Raji (cell line): Measurements from ENCODE around the gene ZBTB40.

Experiments used
- POLR2A ChIP-seq: IDR thresholded peaks from 2 replicates; pipeline ENCODE4 v1.6.1; 2011; ENCODE audit warnings: low read depth, low read length, control low read depth; ENCODE audit not compliant: insufficient read depth

Gene ZBTB40

GRCh38 chr1:22567197-22567596 is 115.5 kb downstream of the ZBTB40 start:
- TF ChIP-seq POLR2A: no peak

- TF ChIP-seq POLR2A: no peak
These were observed 116.3 kb downstream of the ZBTB40 start for GRCh38 chr1:22567994-22568393.

GRCh38 chr1:22569269-22569668 is 117.6 kb downstream of the ZBTB40 start:
- TF ChIP-seq POLR2A: no peak

- no peak for TF ChIP-seq POLR2A
These were observed 118.7 kb downstream of the ZBTB40 start for GRCh38 chr1:22570140-22570909.

GRCh38 chr1:22572818-22573217 is 121.2 kb downstream of the ZBTB40 start:
- no peak for TF ChIP-seq POLR2A

GRCh38 chr1:22573237-22573636 is 121.6 kb downstream of the ZBTB40 start:
- TF ChIP-seq POLR2A: no peak

- TF ChIP-seq POLR2A: no peak
These were observed 124.0 kb downstream of the ZBTB40 start for GRCh38 chr1:22575532-22576149.

- TF ChIP-seq POLR2A: no peak
These were observed 124.5 kb downstream of the ZBTB40 start for GRCh38 chr1:22576150-22576544.

GRCh38 chr1:22576617-22577016 is 125.0 kb downstream of the ZBTB40 start:
- TF ChIP-seq POLR2A: no peak

- no peak for TF ChIP-seq POLR2A
These were observed 127.2 kb downstream of the ZBTB40 start for GRCh38 chr1:22578732-22579361.

GRCh38 chr1:22579541-22580155 is 128.0 kb downstream of the ZBTB40 start:
- no peak for TF ChIP-seq POLR2A
